ENCODE results near the gene DHRS7. TPM values are rescaled to one million over a fixed set of nuclear protein-coding genes. Genes with fewer than 3 reads are reported as not detected.

DHRS7 gene, protein sequence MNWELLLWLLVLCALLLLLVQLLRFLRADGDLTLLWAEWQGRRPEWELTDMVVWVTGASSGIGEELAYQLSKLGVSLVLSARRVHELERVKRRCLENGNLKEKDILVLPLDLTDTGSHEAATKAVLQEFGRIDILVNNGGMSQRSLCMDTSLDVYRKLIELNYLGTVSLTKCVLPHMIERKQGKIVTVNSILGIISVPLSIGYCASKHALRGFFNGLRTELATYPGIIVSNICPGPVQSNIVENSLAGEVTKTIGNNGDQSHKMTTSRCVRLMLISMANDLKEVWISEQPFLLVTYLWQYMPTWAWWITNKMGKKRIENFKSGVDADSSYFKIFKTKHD
- total RNA-seq = 104 and 110 TPM in 2 replicates

DNA sequence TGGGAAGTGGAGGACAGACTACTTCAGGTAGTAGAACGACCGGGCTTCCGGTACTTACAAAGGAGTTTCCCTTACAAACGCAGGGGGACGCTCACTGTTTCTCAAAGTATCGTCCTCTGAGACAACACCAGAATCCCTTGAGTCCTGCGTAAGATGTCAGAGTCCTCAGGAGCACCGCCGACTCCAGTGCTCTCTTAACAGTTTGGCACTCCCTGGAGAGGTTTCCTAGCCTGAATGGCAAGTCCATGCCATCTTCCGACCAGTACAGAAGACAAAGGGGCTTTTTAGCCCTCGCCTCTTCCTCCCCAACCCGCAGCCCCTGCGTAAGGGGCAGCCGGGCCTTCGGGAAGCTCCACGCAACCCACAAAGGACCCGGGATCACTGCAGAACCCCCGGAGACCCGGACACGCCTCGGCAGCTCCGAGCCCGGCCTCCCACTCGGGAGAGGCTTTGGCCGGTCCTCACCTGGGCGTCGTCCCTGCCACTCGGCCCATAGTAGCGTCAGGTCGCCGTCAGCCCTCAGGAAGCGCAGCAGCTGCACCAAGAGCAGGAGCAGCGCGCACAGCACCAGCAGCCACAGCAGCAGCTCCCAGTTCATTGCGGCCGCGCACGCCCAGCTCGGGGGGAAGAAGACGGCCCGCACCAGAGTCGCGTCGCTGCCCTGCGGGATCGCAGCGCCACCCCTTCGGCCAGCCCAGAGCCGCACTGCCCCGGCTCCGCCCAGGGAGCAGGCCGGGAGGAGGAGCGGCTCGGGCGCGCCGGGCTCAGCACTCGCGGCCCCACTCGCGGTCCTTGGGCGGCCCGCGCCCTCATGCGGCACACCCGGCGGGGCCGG lies at the start of gene DHRS7:
DHRS7 (minus strand) TSS at position 687 of the 835 bp plus-strand sequence; CDS start at position 598, 89 bp downstream.

Other genes starting within 250 kb of the DHRS7 start
- not detected in 2 replicates for gene LRRC9, start 245.3 kb downstream of the DHRS7 start, total RNA-seq
- gene PCNX4, start 73.5 kb downstream of the DHRS7 start, total RNA-seq = 46.5 and 50.9 TPM in 2 replicates
- gene PPM1A, start 83.8 kb upstream of the DHRS7 start, total RNA-seq = 17.1 and 22.8 TPM in 2 replicates

All from smooth muscle cell of bladder (primary cell).